Stomach (tissue), 9 donors: Measurements from ENCODE around the gene ITPR2. TPM values are rescaled to one million over a fixed set of nuclear protein-coding genes. Genes with fewer than 3 reads are reported as not detected.

Source experiments
- DNase-seq, 2 donors: peaks; one replicate each; pipeline versions ENCODE4 v3.0.0 to v3.0.0-alpha.2; 2013 to 2019
- H3K27ac ChIP-seq, 5 donors: fragments of 200-600 bp in 4 of 5; sonication (generic) in 4 of 5; one replicate each; pipeline ENCODE4 v1.5.1; 2013 to 2019; ENCODE audit warnings: mild to moderate bottlenecking in 1 of 5, moderate library complexity in 1 of 5
- H3K27me3 ChIP-seq, 3 donors: fragments of 200-600 bp; sonication (generic); one replicate each; pipeline ENCODE4 v1.5.1; 2017 to 2019; ENCODE audit warnings: mixed run types in 1 of 3
- H3K36me3 ChIP-seq, 4 donors: fragments of 200-600 bp; sonication (generic); 1 replicate in 3 of 4; 2 replicates in 1 of 4; pipeline ENCODE4 v1.5.1; 2016 to 2019
- H3K4me1 ChIP-seq, 4 donors: fragments of 200-600 bp; sonication (generic); one replicate each; pipeline ENCODE4 v1.5.1; 2016 to 2019
- H3K4me3 ChIP-seq, 4 donors: fragments of 200-600 bp; sonication (generic) in 3 of 4; one replicate each; pipeline ENCODE4 v1.5.1; 2016 to 2019; ENCODE audit warnings: mild to moderate bottlenecking in 1 of 4
- H3K9me3 ChIP-seq, 4 donors: fragments of 200-600 bp; sonication (generic); one replicate each; pipeline ENCODE4 v1.5.1; 2016 to 2019
- CTCF ChIP-seq, 7 experiments: fragments of 450-650 bp in 4 of 7; fragments of 200-600 bp in 3 of 7; sonication (generic) in 3 of 7; IDR thresholded peaks; one replicate each; pipeline ENCODE4 v1.5.1; 2016 to 2019; ENCODE audit warnings: antibody characterized with exemption in 7 of 7, control low read depth in 2 of 7, mild to moderate bottlenecking in 1 of 7
- EP300 ChIP-seq: sonication (generic); formaldehyde crosslinking; IDR thresholded peaks from one replicate; pipeline ENCODE4 v1.6.1; 2017; ENCODE audit warnings: antibody characterized with exemption
- POLR2A ChIP-seq, 4 donors: fragments of 450-650 bp; IDR thresholded peaks; one replicate each; pipeline ENCODE4 v1.6.1; 2016; ENCODE audit warnings: antibody characterized with exemption in 4 of 4, control low read depth in 2 of 4, mild to moderate bottlenecking in 1 of 4, moderate library complexity in 1 of 4
- POLR2AphosphoS5 ChIP-seq, 3 donors: sonication (generic); formaldehyde crosslinking; IDR thresholded peaks; one replicate each; pipeline ENCODE4 v1.6.1; 2016; ENCODE audit warnings: antibody characterized with exemption in 3 of 3
- WGBS, 5 donors: extraction: QIAGEN DNeasy Blood & Tissue Kit in 3 of 5; methylation state at CpG; one replicate each; pipeline versions ENCODE4 v1.1.5 to v1.1.7; 2013 to 2018; 5-methylcytosine and 5-hydroxymethylcytosine counted together
- intact Hi-C: fragments of 100-400 bp; cut with DNase I; formaldehyde crosslinking; loops from one replicate; pipeline ENCODE4 v1.15.1; 2023; ENCODE audit warnings: low total_unique reads
- polyA plus RNA-seq, 3 donors: library from polyadenylated mRNA; stranded (reverse); fragments of 200-250 nt; gene quantifications; one replicate each; pipeline ENCODE4 v1.2.3, GENCODE V29; 2013
- total RNA-seq, 5 donors: library from RNA; depleted of rRNA; stranded (reverse); fragments of >200 nt; gene quantifications; one replicate each; pipeline versions ENCODE4 v1.1.0 to v1.2.3, GENCODE V29; 2014 to 2016
- donor health status: healthy with polysubstance abuse.
- donor health status: Bipolar disorder and iron deficiency.
- donor health status: healthy.

ITPR2 gene
- total and polyA plus RNA-seq, 8 donors = 1.4 to 172 (median 23.4) TPM

- Histone ChIP-seq H3K9me3 (no peaks in the 10 kb centered on the region), H3K36me3 (peaks cover 0 to 18% (median 14%) of the 10 kb centered on the region in 4 donors), H3K27me3 (no peaks in the 10 kb centered on the region), H3K27ac (no peak overlapping the region), H3K4me1 (no peaks in the 10 kb centered on the region), H3K4me3 (no peak overlapping the region)
- no peak for TF ChIP-seq EP300
- TF ChIP-seq POLR2AphosphoS5 (IDR thresholded peaks at IDR 0.05) = no peak
- TF ChIP-seq POLR2A (IDR thresholded peaks at IDR 0.05) = no peak
- no peak for TF ChIP-seq CTCF (IDR thresholded peaks at IDR 0.05)
- intact Hi-C loops = no loop called here
- no peak for DNase-seq
- 82 to 94% (median 91%) methylated on average over 6 of the region's 6 CpGs for WGBS, 5 donors
Observed at GRCh38 chr12:26576266-26576665, 256.7 kb downstream of the ITPR2 start.

DNA sequence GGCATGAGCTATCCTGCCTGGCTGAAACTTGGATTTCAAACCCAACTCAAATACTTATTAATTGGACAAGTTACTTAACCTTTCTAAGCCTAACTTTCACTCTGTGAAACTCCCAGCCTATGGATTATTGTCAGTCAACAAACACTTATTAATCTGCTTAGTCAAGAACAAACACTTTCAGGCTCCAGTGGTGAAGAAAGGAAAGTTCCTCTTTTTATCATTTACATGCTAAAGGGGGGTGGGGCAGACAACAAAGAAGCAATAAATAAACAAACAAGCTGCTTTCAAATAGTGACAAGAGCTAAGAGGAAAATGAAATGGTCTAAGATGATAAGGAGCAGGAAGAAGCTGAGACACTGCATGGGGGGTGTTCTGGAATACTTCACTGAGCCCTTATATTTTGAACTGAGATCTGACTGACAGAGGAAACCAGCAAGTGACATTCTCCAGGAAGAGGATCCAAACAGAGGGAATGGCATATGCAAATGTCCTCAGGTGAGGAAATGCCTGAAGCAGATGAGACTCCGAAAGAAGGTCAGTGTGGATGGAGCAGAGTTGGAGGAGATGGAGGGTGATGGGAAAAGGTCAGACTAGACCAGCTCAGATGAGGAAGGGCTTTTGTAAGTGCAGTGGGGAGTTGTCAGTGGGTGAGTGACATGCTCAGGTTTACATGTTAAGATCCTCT lies 259.6 kb downstream of the ITPR2 start:
- H3K4me3 ChIP-seq = no peak overlapping the region
- 92 to 100% (median 96%) methylated on average over 1 of the region's 1 CpG for WGBS, 5 donors
- intact Hi-C loops = no loop called here
- DNase-seq = no peak
- TF ChIP-seq CTCF (IDR thresholded peaks at IDR 0.05) = no peak
- no peak for TF ChIP-seq EP300
- no peak for TF ChIP-seq POLR2AphosphoS5 (IDR thresholded peaks at IDR 0.05)
- no peak for TF ChIP-seq POLR2A (IDR thresholded peaks at IDR 0.05)
- H3K9me3 ChIP-seq = no peaks in the 10 kb centered on the region
- no peaks in the 10 kb centered on the region for H3K4me1 ChIP-seq
- no peaks in the 10 kb centered on the region for H3K27me3 ChIP-seq
- H3K36me3 ChIP-seq = peaks cover 0 to 14% (median 11%) of the 10 kb centered on the region in 4 donors
- no peak overlapping the region for H3K27ac ChIP-seq

- intact Hi-C loops = no loop called here
- DNase-seq = no peak
- Histone ChIP-seq H3K4me3 (no peak overlapping the region), H3K4me1 (peaks cover 0 to under 1% (median 0%) of the 10 kb centered on the region in 4 donors), H3K27ac (no peak overlapping the region), H3K9me3 (no peaks in the 10 kb centered on the region), H3K27me3 (no peaks in the 10 kb centered on the region), H3K36me3 (peaks cover 0 to 8% (median 8%) of the 10 kb centered on the region in 4 donors)
- 0 to 70% (median 50%) methylated on average over 1 of the region's 1 CpG for WGBS, 5 donors
- TF ChIP-seq POLR2A (IDR thresholded peaks at IDR 0.05) (no peak), POLR2AphosphoS5 (IDR thresholded peaks at IDR 0.05) (no peak), CTCF (IDR thresholded peaks at IDR 0.05) (no peak), EP300 (no peak)
Observed at GRCh38 chr12:26572137-26572536, 260.9 kb downstream of the ITPR2 start.

DNA sequence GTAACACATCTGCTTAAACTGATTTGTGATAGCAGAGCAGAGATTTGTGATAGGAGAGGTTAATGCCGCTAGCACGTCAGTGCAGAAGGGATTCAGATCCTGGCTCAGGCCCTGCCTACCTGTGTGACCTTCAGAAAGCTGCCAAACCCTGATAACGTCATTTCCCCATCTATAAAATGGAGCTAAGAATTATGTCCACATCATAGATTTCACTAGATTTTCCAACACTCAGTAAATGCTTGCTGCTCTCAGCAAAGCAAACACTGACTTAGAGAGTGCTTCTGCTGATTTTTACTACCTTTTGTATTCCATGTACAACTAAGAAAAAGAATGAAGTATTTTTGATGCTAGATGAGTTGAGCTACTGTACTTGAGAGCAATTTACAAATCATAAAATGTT lies 261.4 kb downstream of the ITPR2 start:
- Histone ChIP-seq H3K36me3 (peaks cover 0 to 3% (median 3%) of the 10 kb centered on the region in 4 donors), H3K27ac (no peak overlapping the region), H3K4me1 (peaks cover 0 to 6% (median 0%) of the 10 kb centered on the region in 4 donors), H3K27me3 (no peaks in the 10 kb centered on the region), H3K9me3 (no peaks in the 10 kb centered on the region), H3K4me3 (no peak overlapping the region)
- intact Hi-C loops = no loop called here
- TF ChIP-seq POLR2A (IDR thresholded peaks at IDR 0.05) (no peak), EP300 (no peak), POLR2AphosphoS5 (IDR thresholded peaks at IDR 0.05) (no peak), CTCF (IDR thresholded peaks at IDR 0.05) (no peak)
- DNase-seq = peak in 1 of 2 donors; percentile 4
- 43 to 62% (median 47%) methylated on average over 3 of the region's 3 CpGs for WGBS, 5 donors
